ENCODE results near the gene ITPR3.

The ITPR3 gene

GRCh38 chr6:33688451-33689147 is 67.5 kb downstream of the ITPR3 start:
- no peak for DNase-seq

GRCh38 chr6:33689148-33689494 is 68.0 kb downstream of the ITPR3 start:
- no peak for DNase-seq

GRCh38 chr6:33689879-33690278 is 68.8 kb downstream of the ITPR3 start:
- DNase-seq, result no peak

- no peak for DNase-seq
These were observed 69.6 kb downstream of the ITPR3 start for GRCh38 chr6:33690766-33691165.

- DNase-seq, result no peak
These were observed 70.4 kb downstream of the ITPR3 start for GRCh38 chr6:33691456-33692077.

- no peak for DNase-seq
These were observed 71.1 kb downstream of the ITPR3 start for GRCh38 chr6:33692078-33692759.

- no peak for DNase-seq
These were observed 71.6 kb downstream of the ITPR3 start for GRCh38 chr6:33692760-33693158.

- no peak for DNase-seq
These were observed 72.3 kb downstream of the ITPR3 start for GRCh38 chr6:33693186-33694105.

GRCh38 chr6:33694401-33694931 is 73.3 kb downstream of the ITPR3 start:
- DNase-seq, result no peak

GRCh38 chr6:33694977-33695376 is 73.9 kb downstream of the ITPR3 start:
- no peak for DNase-seq

- no peak for DNase-seq
These were observed 74.3 kb downstream of the ITPR3 start for GRCh38 chr6:33695451-33695887.

- no peak for DNase-seq
These were observed 75.0 kb downstream of the ITPR3 start for GRCh38 chr6:33696076-33696475.

GRCh38 chr6:33696548-33697518 is 75.7 kb downstream of the ITPR3 start:
- DNase-seq, result no peak

GRCh38 chr6:33697845-33698244 is 76.7 kb downstream of the ITPR3 start:
- DNase-seq, result no peak

- no peak for DNase-seq
These were observed 77.4 kb downstream of the ITPR3 start for GRCh38 chr6:33698494-33698893.

- DNase-seq, result no peak
These were observed 78.0 kb downstream of the ITPR3 start for GRCh38 chr6:33699131-33699530.

- DNase-seq, result no peak
These were observed 78.6 kb downstream of the ITPR3 start for GRCh38 chr6:33699739-33700138.

GRCh38 chr6:33700391-33701050 is 79.4 kb downstream of the ITPR3 start:
- peak; percentile 71 for DNase-seq

GRCh38 chr6:33702345-33702977 is 81.3 kb downstream of the ITPR3 start:
- DNase-seq, result peak; percentile 36
